K562 (cell line): Measurements from ENCODE around the gene SEL1L. TPM values are rescaled to one million over a fixed set of nuclear protein-coding genes. Genes with fewer than 3 reads are reported as not detected.
A peak's percentile ranks its signal among the peaks of the same experiment; 100 is the strongest.

Experiments used
- CREB1 ChIP-seq, 2 experiments: sonication (generic) in 1 of 2; formaldehyde crosslinking in 1 of 2; IDR thresholded peaks; 2 replicates each; pipeline versions ENCODE4 v1.6.1 to v1.8.0; 2012 to 2022; ENCODE audit warnings: inconsistent platforms in 1 of 2, mild to moderate bottlenecking in 1 of 2, missing genetic modification reagents in 1 of 2, moderate library complexity in 1 of 2
- DACH1 ChIP-seq: fragments of 450-650 bp; IDR thresholded peaks from 2 replicates; pipeline ENCODE4 v1.6.1; 2018; ENCODE audit not compliant: partially characterized antibody
- ELF1 ChIP-seq: fragments of 200-800 bp; sonication (Bioruptor generic); IDR thresholded peaks from 2 replicates; pipeline ENCODE4 v1.6.1; 2016; ENCODE audit warnings: missing genetic modification characterization, missing compliant biosample characterization
- FOS ChIP-seq: IDR thresholded peaks from 3 replicates; pipeline ENCODE4 v1.6.1; 2011; ENCODE audit not compliant: insufficient read length; ENCODE audit errors: extremely low read depth
- FOXA3 ChIP-seq, 2 experiments: fragments of 450-650 bp in 1 of 2; sonication (generic) in 1 of 2; formaldehyde crosslinking; IDR thresholded peaks in 1 of 2; conservative IDR thresholded peaks in 1 of 2; 2 replicates each; pipeline versions ENCODE4 v1.4.0 to v1.8.0; 2020 to 2022; ENCODE audit warnings: mild to moderate bottlenecking in 2 of 2, missing genetic modification reagents in 1 of 2
- FOXM1 ChIP-seq, 2 experiments: fragments of 450-650 bp in 1 of 2; sonication (generic) in 1 of 2; formaldehyde crosslinking in 1 of 2; IDR thresholded peaks; 2 replicates each; pipeline versions ENCODE4 v1.6.1 to v1.9.0; 2017 to 2022; ENCODE audit warnings: low read depth in 2 of 2, mild to moderate bottlenecking in 2 of 2, missing genetic modification reagents in 1 of 2, moderate library complexity in 1 of 2
- HDAC1 ChIP-seq, 2 experiments: fragments of 450-650 bp; IDR thresholded peaks; 2 replicates each; pipeline ENCODE4 v1.6.1; 2016 to 2017; ENCODE audit warnings: inconsistent platforms in 1 of 2, mild to moderate bottlenecking in 1 of 2, moderate library complexity in 1 of 2
- HOXB6 ChIP-seq: fragments of 250-450 bp; sonication (Bioruptor Pico); IDR thresholded peaks from 2 replicates; pipeline ENCODE4 v1.5.1; 2022; ENCODE audit warnings: mild to moderate bottlenecking, borderline replicate concordance
- MAZ ChIP-seq, 2 experiments: fragments of 450-650 bp in 1 of 2; sonication (generic) in 1 of 2; formaldehyde crosslinking; IDR thresholded peaks in 1 of 2; conservative IDR thresholded peaks in 1 of 2; 2 replicates each; pipeline versions ENCODE4 v1.4.0 to v1.5.0; 2020; ENCODE audit warnings: mild to moderate bottlenecking in 1 of 2, missing genetic modification reagents in 1 of 2
- MYC ChIP-seq, 2 experiments: fragments of 250-450 bp in 1 of 2; sonication (Bioruptor Pico) in 1 of 2; IDR thresholded peaks; 2 replicates each; pipeline versions ENCODE4 v1.5.1 to v1.6.1; 2012 to 2021; ENCODE audit warnings: low read depth in 2 of 2, borderline replicate concordance in 1 of 2, improper control_type of control experiment in 1 of 2, low read length in 1 of 2, mild to moderate bottlenecking in 1 of 2, moderate library complexity in 1 of 2
- NR3C1 ChIP-seq: sonication (generic); formaldehyde crosslinking; IDR thresholded peaks from 2 replicates; pipeline ENCODE4 v1.8.1; 2022; ENCODE audit warnings: missing genetic modification reagents
- TAL1 ChIP-seq: fragments of 450-650 bp; IDR thresholded peaks from 2 replicates; pipeline ENCODE4 v1.6.1; 2016; ENCODE audit warnings: mild to moderate bottlenecking
- THRB ChIP-seq: fragments of 450-650 bp; formaldehyde crosslinking; conservative IDR thresholded peaks from 2 replicates; pipeline ENCODE4 v1.4.0; 2022; ENCODE audit warnings: mild to moderate bottlenecking, missing genetic modification characterization
- polyA plus RNA-seq, 8 experiments: library from polyadenylated mRNA; depleted of rRNA in 4 of 8; stranded (reverse) in 5 of 8; unstranded in 3 of 8; fragments of >200 nt; fragmentation: Nextera tagmentation in 2 of 8; fragmentation: Illumina TruSeq in 1 of 8; extraction: Ambion mirVana in 2 of 8; extraction: Trizol in 1 of 8; gene quantifications; 2 replicates each; pipeline versions ENCODE4 v1.2.1 to v1.2.3, GENCODE V29; 2011 to 2014; ENCODE audit warnings: inconsistent platforms in 1 of 8, missing spikeins in 1 of 8
- total RNA-seq, 7 experiments: library from RNA; depleted of rRNA in 6 of 7; stranded (reverse); fragments of >200 nt in 6 of 7; fragmentation: Illumina TruSeq in 2 of 7; extraction: Trizol in 2 of 7; gene quantifications; 2 replicates each; pipeline versions ENCODE4 v1.2.1 to v1.2.3, GENCODE V29; 2011 to 2021; ENCODE audit warnings: low replicate concordance in 1 of 7
- TF ChIP-seq, protein P1 (sequence below): IDR thresholded peaks from 2 replicates; pipeline ENCODE4 v1.6.1; 2011; ENCODE audit warnings: borderline replicate concordance, low read depth, mild to moderate bottlenecking, moderate library complexity, low read length; ENCODE audit not compliant: insufficient read depth, poor library complexity, severe bottlenecking
- TF ChIP-seq, protein P2 (sequence below), 2 experiments: fragments of 450-650 bp in 1 of 2; sonication (generic) in 1 of 2; formaldehyde crosslinking in 1 of 2; IDR thresholded peaks in 1 of 2; conservative IDR thresholded peaks in 1 of 2; 2 replicates each; pipeline versions ENCODE4 v1.6.1 to v1.8.1; 2016 to 2023; ENCODE audit warnings: mild to moderate bottlenecking in 2 of 2, moderate library complexity in 2 of 2, inconsistent platforms in 1 of 2, missing genetic modification reagents in 1 of 2
- TF ChIP-seq, protein P3 (sequence below): fragments of 250-450 bp; sonication (Bioruptor Pico); IDR thresholded peaks from 2 replicates; pipeline ENCODE4 v1.8.0; 2022; ENCODE audit warnings: moderate library complexity, mild to moderate bottlenecking, inconsistent platforms

SEL1L gene
- total and polyA plus RNA-seq, 9 of the 15 experiments (the other 6 are each of a cell fraction or from before 2014, with no cell fraction given) = 7.7 to 21.1 (median 13.6) TPM

DNA sequence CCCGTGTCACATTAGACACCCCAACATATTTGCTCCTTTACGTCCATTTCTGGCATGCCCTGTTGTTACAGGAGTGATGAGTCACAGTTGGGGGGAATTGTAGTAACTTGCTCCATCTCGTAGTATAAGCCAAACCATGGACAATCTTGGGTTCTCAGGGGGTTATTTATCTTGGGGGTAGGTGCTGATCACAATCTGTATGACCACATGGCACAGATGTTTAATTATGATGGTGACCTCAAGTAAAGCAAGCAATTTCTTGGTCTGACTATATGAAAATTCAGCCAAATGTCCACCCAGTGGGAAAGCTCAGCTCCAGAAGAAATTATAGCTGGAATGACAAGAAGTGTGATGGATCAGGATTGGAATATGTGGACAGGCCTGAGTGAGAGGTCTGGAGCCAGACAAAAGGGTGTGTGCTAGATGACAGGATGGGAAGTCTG lies 101.4 kb downstream of the SEL1L start (continued):
- TF ChIP-seq THRB (CRISPR knock-in tag) (0 out of 2 replicates have a peak, but pooled peaks have one; percentile 31), MAZ (CRISPR knock-in tag; conservative IDR thresholded peaks at IDR 0.05 in 1 of 2, IDR thresholded peaks at IDR 0.05 in 1 of 2) (peak in 1 of 2 experiments; percentile 30; a peak in 1 of 4 replicates), MYC (IDR thresholded peaks at IDR 0.05; ENCODE audit: low read depth, low read length) (0 out of 2 replicates have a peak, but pooled peaks have one; percentile 20), MYC (CRISPR knock-in tag; IDR thresholded peaks at IDR 0.05; ENCODE audit: borderline replicate concordance, low read depth) (no peak), TAL1 (peak; percentile 59), FOXM1 (IDR thresholded peaks at IDR 0.05; ENCODE audit: low read depth) (0 out of 2 replicates have a peak, but pooled peaks have one; percentile 23), FOXM1 (CRISPR knock-in tag; IDR thresholded peaks at IDR 0.05; ENCODE audit: low read depth) (no peak), CREB1 (IDR thresholded peaks at IDR 0.05) (no peak), CREB1 (CRISPR knock-in tag; IDR thresholded peaks at IDR 0.05) (no peak), DACH1 (no peak), HOXB6 (no peak), ELF1 (tag) (no peak), FOXA3 (CRISPR knock-in tag; conservative IDR thresholded peaks at IDR 0.05 in 1 of 2, IDR thresholded peaks at IDR 0.05 in 1 of 2) (peak in 1 of 2 experiments; percentile 59; a peak in 2 of 4 replicates), FOS (no peak), NR3C1 (CRISPR knock-in tag) (no peak), HDAC1 (IDR thresholded peaks at IDR 0.05) (no peak)
- TF ChIP-seq, protein P1, sequence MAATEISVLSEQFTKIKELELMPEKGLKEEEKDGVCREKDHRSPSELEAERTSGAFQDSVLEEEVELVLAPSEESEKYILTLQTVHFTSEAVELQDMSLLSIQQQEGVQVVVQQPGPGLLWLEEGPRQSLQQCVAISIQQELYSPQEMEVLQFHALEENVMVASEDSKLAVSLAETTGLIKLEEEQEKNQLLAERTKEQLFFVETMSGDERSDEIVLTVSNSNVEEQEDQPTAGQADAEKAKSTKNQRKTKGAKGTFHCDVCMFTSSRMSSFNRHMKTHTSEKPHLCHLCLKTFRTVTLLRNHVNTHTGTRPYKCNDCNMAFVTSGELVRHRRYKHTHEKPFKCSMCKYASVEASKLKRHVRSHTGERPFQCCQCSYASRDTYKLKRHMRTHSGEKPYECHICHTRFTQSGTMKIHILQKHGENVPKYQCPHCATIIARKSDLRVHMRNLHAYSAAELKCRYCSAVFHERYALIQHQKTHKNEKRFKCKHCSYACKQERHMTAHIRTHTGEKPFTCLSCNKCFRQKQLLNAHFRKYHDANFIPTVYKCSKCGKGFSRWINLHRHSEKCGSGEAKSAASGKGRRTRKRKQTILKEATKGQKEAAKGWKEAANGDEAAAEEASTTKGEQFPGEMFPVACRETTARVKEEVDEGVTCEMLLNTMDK = no peak
- TF ChIP-seq, protein P2, sequence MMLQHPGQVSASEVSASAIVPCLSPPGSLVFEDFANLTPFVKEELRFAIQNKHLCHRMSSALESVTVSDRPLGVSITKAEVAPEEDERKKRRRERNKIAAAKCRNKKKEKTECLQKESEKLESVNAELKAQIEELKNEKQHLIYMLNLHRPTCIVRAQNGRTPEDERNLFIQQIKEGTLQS (IDR thresholded peaks at IDR 0.05) = peak; percentile 78
- TF ChIP-seq, protein P2 (CRISPR knock-in tag; conservative IDR thresholded peaks at IDR 0.05) = no peak
- TF ChIP-seq, protein P3, sequence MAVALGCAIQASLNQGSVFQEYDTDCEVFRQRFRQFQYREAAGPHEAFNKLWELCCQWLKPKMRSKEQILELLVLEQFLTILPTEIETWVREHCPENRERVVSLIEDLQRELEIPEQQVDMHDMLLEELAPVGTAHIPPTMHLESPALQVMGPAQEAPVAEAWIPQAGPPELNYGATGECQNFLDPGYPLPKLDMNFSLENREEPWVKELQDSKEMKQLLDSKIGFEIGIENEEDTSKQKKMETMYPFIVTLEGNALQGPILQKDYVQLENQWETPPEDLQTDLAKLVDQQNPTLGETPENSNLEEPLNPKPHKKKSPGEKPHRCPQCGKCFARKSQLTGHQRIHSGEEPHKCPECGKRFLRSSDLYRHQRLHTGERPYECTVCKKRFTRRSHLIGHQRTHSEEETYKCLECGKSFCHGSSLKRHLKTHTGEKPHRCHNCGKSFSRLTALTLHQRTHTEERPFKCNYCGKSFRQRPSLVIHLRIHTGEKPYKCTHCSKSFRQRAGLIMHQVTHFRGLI (CRISPR knock-in tag) = 0 out of 2 replicates have a peak, but pooled peaks have one; percentile 23
